Muscle of arm (tissue), 12 donors: ENCODE data around the gene MAPKAPK3. TPM values are rescaled to one million over a fixed set of nuclear protein-coding genes. Genes with fewer than 3 reads are reported as not detected.

Experiments used
- DNase-seq: peaks from one replicate; pipeline ENCODE4 v3.0.0-alpha.2; 2013
- polyA plus RNA-seq, 12 donors: library from polyadenylated mRNA; unstranded; fragments of 120-200 nt; gene quantifications; one replicate each; pipeline ENCODE4 v1.2.1, GENCODE V29; 2013; ENCODE audit not compliant: insufficient read length in 12 of 12

MAPKAPK3 gene
- polyA plus RNA-seq, 12 donors: 10.5 to 174 (median 27.9) TPM

GRCh38 chr3:50585919-50586762 lies 30.8 kb upstream of the MAPKAPK3 start:
- no peak for DNase-seq

GRCh38 chr3:50586763-50587070 lies 30.2 kb upstream of the MAPKAPK3 start:
- DNase-seq: no peak

GRCh38 chr3:50587373-50587772 lies 29.6 kb upstream of the MAPKAPK3 start:
- DNase-seq: no peak

GRCh38 chr3:50587806-50588758 lies 28.9 kb upstream of the MAPKAPK3 start:
- no peak for DNase-seq

- DNase-seq: no peak
Observed at GRCh38 chr3:50588759-50589433, 28.1 kb upstream of the MAPKAPK3 start.

- no peak for DNase-seq
Observed at GRCh38 chr3:50591196-50591741, 25.7 kb upstream of the MAPKAPK3 start.

- DNase-seq: no peak
Observed at GRCh38 chr3:50592568-50592967, 24.4 kb upstream of the MAPKAPK3 start.

- DNase-seq: no peak
Observed at GRCh38 chr3:50594253-50594785, 22.6 kb upstream of the MAPKAPK3 start.

GRCh38 chr3:50599115-50599715 lies 17.7 kb upstream of the MAPKAPK3 start:
- DNase-seq: no peak

- no peak for DNase-seq
Observed at GRCh38 chr3:50599716-50600118, 17.2 kb upstream of the MAPKAPK3 start.

GRCh38 chr3:50600141-50600753 lies 16.7 kb upstream of the MAPKAPK3 start:
- DNase-seq: no peak

- peak; percentile 90 for DNase-seq
Observed at GRCh38 chr3:50600841-50601591, 15.9 kb upstream of the MAPKAPK3 start.

GRCh38 chr3:50602595-50603191 lies 14.3 kb upstream of the MAPKAPK3 start:
- no peak for DNase-seq

- no peak for DNase-seq
Observed at GRCh38 chr3:50603261-50604109, 13.5 kb upstream of the MAPKAPK3 start.

GRCh38 chr3:50604110-50604621 lies 12.8 kb upstream of the MAPKAPK3 start:
- no peak for DNase-seq

- no peak for DNase-seq
Observed at GRCh38 chr3:50604628-50605588, 12.0 kb upstream of the MAPKAPK3 start.

- no peak for DNase-seq
Observed at GRCh38 chr3:50605901-50606326, 11.0 kb upstream of the MAPKAPK3 start.
